Measurements from ENCODE around the gene CILP.

DNA sequence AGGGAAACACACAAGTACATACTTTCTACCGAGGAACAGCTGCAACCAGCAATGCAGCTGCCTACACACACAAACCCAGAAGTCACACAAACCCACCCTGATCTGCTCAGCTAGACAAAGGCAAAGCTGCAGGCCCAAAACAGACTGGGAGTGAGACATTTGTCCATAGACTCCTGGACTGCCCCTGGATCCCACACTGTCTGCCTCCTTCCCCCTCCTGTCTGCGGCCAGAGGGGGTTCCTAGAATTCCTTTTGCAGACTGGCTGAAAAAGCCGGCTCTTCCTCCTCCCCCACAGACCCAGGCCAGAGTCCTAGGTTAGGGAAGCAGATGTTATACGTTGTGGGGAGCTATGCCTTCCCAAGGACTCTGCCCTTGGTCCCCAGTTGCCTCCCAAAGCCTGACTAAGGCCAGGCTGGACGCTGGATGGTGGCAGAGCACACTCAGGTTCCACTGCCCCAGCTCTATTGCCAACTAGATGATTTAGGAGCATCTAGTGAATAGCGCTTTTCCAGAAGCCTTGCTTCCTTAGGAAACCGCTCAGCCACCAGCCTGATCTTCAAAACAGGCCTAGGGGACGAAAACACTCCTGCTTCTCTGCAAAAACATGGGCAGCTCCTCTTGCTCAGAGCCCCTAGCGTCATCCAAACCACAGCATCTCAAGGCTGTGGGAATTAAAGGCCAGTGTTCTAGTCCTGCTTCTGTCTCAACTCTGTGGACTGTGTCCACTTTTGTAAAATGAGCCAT is 37.4 kb upstream of the CILP start:
- TF ChIP-seq, protein P1, sequence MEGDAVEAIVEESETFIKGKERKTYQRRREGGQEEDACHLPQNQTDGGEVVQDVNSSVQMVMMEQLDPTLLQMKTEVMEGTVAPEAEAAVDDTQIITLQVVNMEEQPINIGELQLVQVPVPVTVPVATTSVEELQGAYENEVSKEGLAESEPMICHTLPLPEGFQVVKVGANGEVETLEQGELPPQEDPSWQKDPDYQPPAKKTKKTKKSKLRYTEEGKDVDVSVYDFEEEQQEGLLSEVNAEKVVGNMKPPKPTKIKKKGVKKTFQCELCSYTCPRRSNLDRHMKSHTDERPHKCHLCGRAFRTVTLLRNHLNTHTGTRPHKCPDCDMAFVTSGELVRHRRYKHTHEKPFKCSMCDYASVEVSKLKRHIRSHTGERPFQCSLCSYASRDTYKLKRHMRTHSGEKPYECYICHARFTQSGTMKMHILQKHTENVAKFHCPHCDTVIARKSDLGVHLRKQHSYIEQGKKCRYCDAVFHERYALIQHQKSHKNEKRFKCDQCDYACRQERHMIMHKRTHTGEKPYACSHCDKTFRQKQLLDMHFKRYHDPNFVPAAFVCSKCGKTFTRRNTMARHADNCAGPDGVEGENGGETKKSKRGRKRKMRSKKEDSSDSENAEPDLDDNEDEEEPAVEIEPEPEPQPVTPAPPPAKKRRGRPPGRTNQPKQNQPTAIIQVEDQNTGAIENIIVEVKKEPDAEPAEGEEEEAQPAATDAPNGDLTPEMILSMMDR (IDR thresholded peaks at IDR 0.05), result no peak
- TF ChIP-seq EP300 (IDR thresholded peaks at IDR 0.05), result no peak
